HepG2 (cell line): ENCODE data around the gene SNRPD3. TPM values are rescaled to one million over a fixed set of nuclear protein-coding genes. Genes with fewer than 3 reads are reported as not detected.

Source experiments
- AKAP8 ChIP-seq: sonication (generic); formaldehyde crosslinking; IDR thresholded peaks from 2 replicates; pipeline ENCODE4 v1.5.1; 2020; ENCODE audit warnings: mild to moderate bottlenecking, missing genetic modification reagents
- HMG20A ChIP-seq: IDR thresholded peaks from 2 replicates; pipeline ENCODE4 v1.6.1; 2016; ENCODE audit warnings: borderline replicate concordance
- NCOA1 ChIP-seq: sonication (generic); formaldehyde crosslinking; IDR thresholded peaks from 2 replicates; pipeline ENCODE4 v1.9.0; 2021; ENCODE audit warnings: missing genetic modification reagents
- NONO ChIP-seq, 2 experiments: fragments of 450-650 bp in 1 of 2; sonication (generic) in 1 of 2; formaldehyde crosslinking in 1 of 2; IDR thresholded peaks in 1 of 2; conservative IDR thresholded peaks in 1 of 2; 2 replicates each; pipeline versions ENCODE4 v1.6.1 to v1.8.0; 2017 to 2022; ENCODE audit warnings: mild to moderate bottlenecking in 1 of 2, missing genetic modification reagents in 1 of 2, moderate library complexity in 1 of 2
- POLR2G ChIP-seq: fragments of 200-400 bp; formaldehyde crosslinking; IDR thresholded peaks from 2 replicates; pipeline ENCODE4 v1.6.1; 2018; ENCODE audit warnings: mild to moderate bottlenecking, low read depth, low read length, moderate library complexity
- RFX1 ChIP-seq: fragments of 450-650 bp; IDR thresholded peaks from 2 replicates; pipeline ENCODE4 v1.6.1; 2017
- SRSF4 ChIP-seq: fragments of 200-400 bp; formaldehyde crosslinking; IDR thresholded peaks from one replicate; pipeline ENCODE4 v1.6.1; 2018; ENCODE audit warnings: mild to moderate bottlenecking, low read depth, low read length, moderate library complexity; ENCODE audit not compliant: poor library complexity, severe bottlenecking
- TCF12 ChIP-seq, 2 experiments: fragments of 450-650 bp in 1 of 2; sonication (generic) in 1 of 2; formaldehyde crosslinking in 1 of 2; IDR thresholded peaks; 2 replicates each; pipeline versions ENCODE4 v1.6.1 to v1.8.0; 2017 to 2022; ENCODE audit warnings: antibody characterized with exemption in 1 of 2, mild to moderate bottlenecking in 1 of 2, missing genetic modification reagents in 1 of 2, moderate library complexity in 1 of 2
- TEF ChIP-seq: sonication (generic); formaldehyde crosslinking; IDR thresholded peaks from 2 replicates; pipeline ENCODE4 v1.5.0; 2020; ENCODE audit warnings: missing genetic modification reagents
- ZFP90 ChIP-seq: sonication (generic); formaldehyde crosslinking; IDR thresholded peaks from 2 replicates; pipeline ENCODE4 v1.8.0; 2022; ENCODE audit warnings: missing genetic modification reagents, mild to moderate bottlenecking, inconsistent platforms, borderline replicate concordance
- ZNF562 ChIP-seq: sonication (generic); formaldehyde crosslinking; IDR thresholded peaks from 2 replicates; pipeline ENCODE4 v1.8.0; 2022; ENCODE audit warnings: missing genetic modification reagents, borderline replicate concordance
- ZSCAN30 ChIP-seq: sonication (generic); formaldehyde crosslinking; IDR thresholded peaks from 2 replicates; pipeline ENCODE4 v1.5.0; 2020; ENCODE audit warnings: mild to moderate bottlenecking, missing genetic modification reagents
- polyA plus RNA-seq, 8 experiments: library from polyadenylated mRNA; depleted of rRNA in 3 of 8; stranded (reverse) in 7 of 8; unstranded in 1 of 8; fragments of >200 nt; fragmentation: Illumina TruSeq in 4 of 8; extraction: Trizol in 4 of 8; gene quantifications; 2 replicates each; pipeline versions ENCODE4 v1.2.1 to v1.2.3, GENCODE V29; 2011 to 2016; ENCODE audit warnings: low read depth in 4 of 8, missing spikeins in 1 of 8, mixed read lengths in 1 of 8; ENCODE audit not compliant: insufficient read depth in 1 of 8
- total RNA-seq, 5 experiments: library from RNA; depleted of rRNA; stranded (reverse); fragments of >200 nt; fragmentation: Illumina TruSeq; extraction: Trizol; gene quantifications; 2 replicates each; pipeline ENCODE4 v1.2.3, GENCODE V29; 2016; ENCODE audit warnings: low read depth in 1 of 5

Gene SNRPD3
- total and polyA plus RNA-seq, 2 of the 13 experiments (the other 11 are each of a cell fraction or from before 2014, with no cell fraction given) = 110 to 209 TPM

GRCh38 chr22:24550028-24550901 lies 5.5 kb upstream of the SNRPD3 start (continued):
- no peak for TF ChIP-seq TCF12 (IDR thresholded peaks at IDR 0.05)
- peak; percentile 96; the same call in 1 of the 2 replicates for TF ChIP-seq TCF12 (CRISPR knock-in tag; IDR thresholded peaks at IDR 0.05)
- no peak for TF ChIP-seq ZNF562
- peak; percentile 59; the same call in 1 of the 2 replicates for TF ChIP-seq ZFP90 (CRISPR knock-in tag)
- 0 out of 2 replicates have a peak, but pooled peaks have one; percentile 25 for TF ChIP-seq TEF (CRISPR knock-in tag)
- TF ChIP-seq NCOA1 (CRISPR knock-in tag) = 0 out of 2 replicates have a peak, but pooled peaks have one; percentile 71
- peak; percentile 64; the same call in 1 of the 2 replicates for TF ChIP-seq HMG20A
- no peak for TF ChIP-seq SRSF4
- peak; percentile 54; the same call in 1 of the 2 replicates for TF ChIP-seq POLR2G
- TF ChIP-seq RFX1 = no peak
- TF ChIP-seq ZSCAN30 (CRISPR knock-in tag) = peak; percentile 45; the same call in 1 of the 2 replicates
- TF ChIP-seq AKAP8 (CRISPR knock-in tag) = peak; percentile 61; the same call in 1 of the 2 replicates
- no peak for TF ChIP-seq NONO (IDR thresholded peaks at IDR 0.05)
- peak; percentile 87; the same call in 1 of the 2 replicates for TF ChIP-seq NONO (CRISPR knock-in tag; conservative IDR thresholded peaks at IDR 0.05)
